Measurements from ENCODE around the gene ARFGEF3. TPM values are rescaled to one million over a fixed set of nuclear protein-coding genes. Genes with fewer than 3 reads are reported as not detected.

ARFGEF3 gene
- total and polyA plus RNA-seq, 10 of the 15 experiments (the other 5 are each of a cell fraction or from before 2014, with no cell fraction given): under 0.01 to 0.08 (median 0.02) TPM; not detected in 1

DNA sequence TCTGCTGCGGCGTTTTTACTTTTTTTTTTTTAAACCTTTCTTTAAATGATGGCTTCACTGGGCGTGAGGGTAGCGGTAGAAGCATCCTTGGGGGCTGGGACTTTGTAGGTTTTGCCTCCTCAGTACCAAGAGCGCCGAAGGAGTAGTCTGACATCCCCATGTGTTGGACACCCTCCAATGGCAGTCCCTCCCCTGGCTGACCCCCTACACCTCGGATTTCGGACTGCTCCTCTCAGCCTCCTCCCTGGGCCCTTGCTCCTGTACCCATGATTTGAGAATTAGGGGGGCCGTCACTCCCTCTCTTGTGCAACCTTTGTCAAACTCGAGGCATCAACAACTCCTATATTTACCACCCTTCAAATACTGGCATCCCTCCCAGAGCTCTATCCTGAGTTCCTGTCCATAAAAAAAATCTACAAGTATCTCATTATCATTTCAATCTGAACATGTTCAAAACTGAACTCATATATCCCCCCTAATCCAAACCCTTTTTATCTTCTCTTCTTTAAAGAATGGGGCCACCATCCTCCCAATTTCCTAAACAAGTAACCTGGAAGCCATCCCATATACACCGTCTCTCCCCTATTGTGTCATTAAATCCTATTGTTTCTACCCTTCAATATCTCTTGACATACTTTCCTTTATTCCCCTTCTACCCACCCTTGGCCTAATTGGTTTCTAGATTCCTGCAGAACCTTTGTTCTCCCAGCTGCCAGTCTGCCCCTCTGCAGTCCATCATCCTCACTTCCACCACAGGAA is 1.2 kb upstream of the ARFGEF3 start:
- TF ChIP-seq SIX5 (IDR thresholded peaks at IDR 0.05; ENCODE audit: low read depth, low read length, severe bottlenecking) (no peak), POLR2AphosphoS2 (IDR thresholded peaks at IDR 0.05; ENCODE audit: low read depth, low read length) (no peak), BMI1 (IDR thresholded peaks at IDR 0.05; ENCODE audit: borderline replicate concordance) (no peak), NFYB (IDR thresholded peaks at IDR 0.05; ENCODE audit: insufficient read depth, low read depth, low read length) (no peak), NBN (IDR thresholded peaks at IDR 0.05) (no peak), SP1 (IDR thresholded peaks at IDR 0.05; ENCODE audit: low read depth, low read length) (no peak)
- TF ChIP-seq, protein P1, sequence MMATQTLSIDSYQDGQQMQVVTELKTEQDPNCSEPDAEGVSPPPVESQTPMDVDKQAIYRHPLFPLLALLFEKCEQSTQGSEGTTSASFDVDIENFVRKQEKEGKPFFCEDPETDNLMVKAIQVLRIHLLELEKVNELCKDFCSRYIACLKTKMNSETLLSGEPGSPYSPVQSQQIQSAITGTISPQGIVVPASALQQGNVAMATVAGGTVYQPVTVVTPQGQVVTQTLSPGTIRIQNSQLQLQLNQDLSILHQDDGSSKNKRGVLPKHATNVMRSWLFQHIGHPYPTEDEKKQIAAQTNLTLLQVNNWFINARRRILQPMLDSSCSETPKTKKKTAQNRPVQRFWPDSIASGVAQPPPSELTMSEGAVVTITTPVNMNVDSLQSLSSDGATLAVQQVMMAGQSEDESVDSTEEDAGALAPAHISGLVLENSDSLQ (IDR thresholded peaks at IDR 0.05): no peak
- TF ChIP-seq, protein P2, sequence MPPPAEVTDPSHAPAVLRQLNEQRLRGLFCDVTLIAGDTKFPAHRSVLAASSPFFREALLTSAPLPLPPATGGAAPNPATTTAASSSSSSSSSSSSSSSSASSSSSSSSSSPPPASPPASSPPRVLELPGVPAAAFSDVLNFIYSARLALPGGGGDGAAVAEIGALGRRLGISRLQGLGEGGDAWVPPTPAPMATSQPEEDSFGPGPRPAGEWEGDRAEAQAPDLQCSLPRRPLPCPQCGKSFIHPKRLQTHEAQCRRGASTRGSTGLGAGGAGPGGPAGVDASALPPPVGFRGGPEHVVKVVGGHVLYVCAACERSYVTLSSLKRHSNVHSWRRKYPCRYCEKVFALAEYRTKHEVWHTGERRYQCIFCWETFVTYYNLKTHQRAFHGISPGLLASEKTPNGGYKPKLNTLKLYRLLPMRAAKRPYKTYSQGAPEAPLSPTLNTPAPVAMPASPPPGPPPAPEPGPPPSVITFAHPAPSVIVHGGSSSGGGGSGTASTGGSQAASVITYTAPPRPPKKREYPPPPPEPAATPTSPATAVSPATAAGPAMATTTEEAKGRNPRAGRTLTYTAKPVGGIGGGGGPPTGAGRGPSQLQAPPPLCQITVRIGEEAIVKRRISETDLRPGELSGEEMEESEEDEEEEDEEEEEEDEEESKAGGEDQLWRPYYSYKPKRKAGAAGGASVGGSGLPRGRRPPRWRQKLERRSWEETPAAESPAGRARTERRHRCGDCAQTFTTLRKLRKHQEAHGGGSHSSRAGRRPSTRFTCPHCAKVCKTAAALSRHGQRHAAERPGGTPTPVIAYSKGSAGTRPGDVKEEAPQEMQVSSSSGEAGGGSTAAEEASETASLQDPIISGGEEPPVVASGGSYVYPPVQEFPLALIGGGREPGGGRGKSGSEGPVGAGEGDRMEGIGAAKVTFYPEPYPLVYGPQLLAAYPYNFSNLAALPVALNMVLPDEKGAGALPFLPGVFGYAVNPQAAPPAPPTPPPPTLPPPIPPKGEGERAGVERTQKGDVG (CRISPR knock-in tag; IDR thresholded peaks at IDR 0.05): no peak
- intact Hi-C loops (cut with micrococcal nuclease; ENCODE audit: unreplicated experiment): no loop called here
- no TSS peak for BruUV-seq (replicated peaks)

More for the DNA sequence above, 1.2 kb upstream of the ARFGEF3 start:
- POLR2A ChIA-PET: no interaction called here
- no peak overlapping the region for H3K9ac ChIP-seq (ENCODE audit: control insufficient read depth, insufficient read depth, low read length)
- H3K4me1 ChIP-seq (ENCODE audit: control insufficient read depth, insufficient read depth, low read length): no peaks in the 10 kb centered on the region
- CTCF ChIA-PET: interaction anchor here (1.2 kb wide), 1 partner anchor 44 kb away, joined by 3 read pairs; no protein-coding TSS in a partner anchor
- H3K27me3 ChIP-seq (replicated peaks in 1 of 2; ENCODE audit: control insufficient read depth in 2 of 2, insufficient read depth in 2 of 2, low read length in 1 of 2): peaks cover 12 to 21% of the 10 kb centered on the region in 2 experiments
- SMC1A ChIA-PET (ENCODE audit: uncharacterized antibody, unreplicated experiment): interaction anchor here (1.2 kb wide), 1 partner anchor 9 kb away, joined by 3 read pairs; no protein-coding TSS in a partner anchor
- FAIRE-seq (no peak), ATAC-seq (no peak), DNase-seq (ENCODE audit: low read depth, low spot score) (no peak)
- WGBS (ENCODE audit: insufficient coverage, insufficient replicate concordance, low lambda C conversion rate, missing lambda C conversion rate): 52% methylated on average over 11 of the region's 11 CpGs
- in situ Hi-C loops (cut with MboI): no loop called here
- H3K4me2 ChIP-seq (ENCODE audit: control insufficient read depth, insufficient read depth): no peak overlapping the region
- RAD21 ChIA-PET (ENCODE audit: unreplicated experiment): no interaction called here
- no peak overlapping the region for H2AFZ ChIP-seq (ENCODE audit: control insufficient read depth, low read depth, low read length)
- H3K9me3 ChIP-seq (replicated peaks; ENCODE audit: control insufficient read depth, insufficient read depth, low read length): no peaks in the 10 kb centered on the region
- no peaks in the 10 kb centered on the region for H3K79me2 ChIP-seq (ENCODE audit: control insufficient read depth, insufficient read depth, low read length)
- H4K20me1 ChIP-seq (ENCODE audit: control insufficient read depth, insufficient read depth): no peaks in the 10 kb centered on the region
- H3K27ac ChIP-seq (ENCODE audit: control insufficient read depth, insufficient read depth): no peak overlapping the region
- H3K36me3 ChIP-seq (ENCODE audit: control insufficient read depth in 2 of 2, insufficient read depth in 2 of 2, low read length in 1 of 2): no peaks in the 10 kb centered on the region
- no peak overlapping the region for H3K4me3 ChIP-seq

Data from GM12878 (cell line).